Measurements from ENCODE around the gene PGC. TPM values are rescaled to one million over a fixed set of nuclear protein-coding genes. Genes with fewer than 3 reads are reported as not detected.

The PGC gene
- total RNA-seq, 1 experiment from 2014 or later, result 0.63 TPM

DNA sequence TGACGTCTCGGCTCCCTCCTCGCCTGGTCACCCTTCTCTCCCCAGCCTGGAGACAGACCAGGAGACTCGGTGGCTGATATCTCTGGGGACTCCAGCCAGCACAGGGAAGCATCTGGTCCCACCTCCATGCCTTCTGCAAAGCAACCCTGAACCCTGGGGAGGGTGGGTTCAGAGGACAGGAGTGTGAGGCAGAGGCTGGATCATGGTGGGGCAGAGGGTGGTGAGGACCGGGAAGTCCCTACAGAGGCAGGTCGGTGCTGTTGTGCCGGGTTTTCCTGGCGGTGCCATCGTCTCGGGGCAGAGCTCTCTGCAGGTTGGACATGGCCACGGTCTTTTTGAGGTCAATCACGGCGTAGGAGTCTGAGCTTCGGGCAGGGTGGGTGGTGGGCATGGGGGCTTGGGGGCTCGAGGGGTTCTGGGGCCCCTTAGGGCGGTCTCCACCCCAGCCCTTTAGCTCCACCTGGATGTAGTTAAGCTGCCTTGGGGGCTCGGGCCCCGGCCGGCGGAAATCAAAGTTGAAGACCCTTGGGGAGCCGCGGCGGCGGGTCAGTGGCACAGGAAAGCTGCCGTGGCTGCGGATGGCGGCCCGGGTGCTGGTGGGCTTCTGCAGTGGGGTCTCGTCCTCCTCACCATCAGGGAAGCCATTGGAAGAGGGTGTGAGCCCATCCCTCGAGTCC is 23.3 kb upstream of the PGC start (continued):
- TF ChIP-seq, protein P1, sequence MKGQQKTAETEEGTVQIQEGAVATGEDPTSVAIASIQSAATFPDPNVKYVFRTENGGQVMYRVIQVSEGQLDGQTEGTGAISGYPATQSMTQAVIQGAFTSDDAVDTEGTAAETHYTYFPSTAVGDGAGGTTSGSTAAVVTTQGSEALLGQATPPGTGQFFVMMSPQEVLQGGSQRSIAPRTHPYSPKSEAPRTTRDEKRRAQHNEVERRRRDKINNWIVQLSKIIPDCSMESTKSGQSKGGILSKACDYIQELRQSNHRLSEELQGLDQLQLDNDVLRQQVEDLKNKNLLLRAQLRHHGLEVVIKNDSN (CRISPR knock-in tag; IDR thresholded peaks at IDR 0.05), result no peak
- TF ChIP-seq CREM (CRISPR knock-in tag; IDR thresholded peaks at IDR 0.05) (no peak), CREB1 (CRISPR knock-in tag; IDR thresholded peaks at IDR 0.05) (no peak), NR2C2 (CRISPR knock-in tag; IDR thresholded peaks at IDR 0.05) (no peak), OVOL2 (CRISPR knock-in tag; IDR thresholded peaks at IDR 0.05; ENCODE audit: borderline replicate concordance) (no peak)
- TF ChIP-seq, protein P2, sequence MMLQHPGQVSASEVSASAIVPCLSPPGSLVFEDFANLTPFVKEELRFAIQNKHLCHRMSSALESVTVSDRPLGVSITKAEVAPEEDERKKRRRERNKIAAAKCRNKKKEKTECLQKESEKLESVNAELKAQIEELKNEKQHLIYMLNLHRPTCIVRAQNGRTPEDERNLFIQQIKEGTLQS (CRISPR knock-in tag; conservative IDR thresholded peaks at IDR 0.05), result no peak

DNA sequence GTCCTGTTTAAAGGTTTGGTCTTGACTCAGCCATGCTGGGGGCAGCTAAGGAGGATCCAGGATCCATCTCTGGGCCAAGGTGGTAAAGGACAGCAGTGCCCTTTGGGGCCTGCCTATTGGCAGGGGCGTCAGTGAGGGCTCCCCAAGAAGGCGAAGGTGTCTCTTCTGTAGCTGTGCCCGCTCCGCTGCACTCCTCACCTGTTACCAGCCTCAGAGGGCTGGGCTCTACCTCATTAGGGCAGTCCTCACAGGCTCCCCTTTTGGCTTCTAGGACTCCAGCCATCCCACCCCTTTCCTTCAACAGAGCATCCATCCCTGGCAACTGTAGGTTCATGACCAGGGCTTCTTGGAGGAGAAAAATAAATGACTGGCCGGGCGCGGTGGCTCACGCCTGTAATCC is 22.2 kb upstream of the PGC start:
- no peak overlapping the region for H3K27ac Mint-ChIP-seq
- ChIA-PET POLR2A (no interaction called here), CTCF (interaction anchor here (0.7 to 2.3 kb wide), 2 partner anchors 17 to 63 kb away, joined by 3 to 14 read pairs; partner anchors contain the start of gene TOMM6)

DNA sequence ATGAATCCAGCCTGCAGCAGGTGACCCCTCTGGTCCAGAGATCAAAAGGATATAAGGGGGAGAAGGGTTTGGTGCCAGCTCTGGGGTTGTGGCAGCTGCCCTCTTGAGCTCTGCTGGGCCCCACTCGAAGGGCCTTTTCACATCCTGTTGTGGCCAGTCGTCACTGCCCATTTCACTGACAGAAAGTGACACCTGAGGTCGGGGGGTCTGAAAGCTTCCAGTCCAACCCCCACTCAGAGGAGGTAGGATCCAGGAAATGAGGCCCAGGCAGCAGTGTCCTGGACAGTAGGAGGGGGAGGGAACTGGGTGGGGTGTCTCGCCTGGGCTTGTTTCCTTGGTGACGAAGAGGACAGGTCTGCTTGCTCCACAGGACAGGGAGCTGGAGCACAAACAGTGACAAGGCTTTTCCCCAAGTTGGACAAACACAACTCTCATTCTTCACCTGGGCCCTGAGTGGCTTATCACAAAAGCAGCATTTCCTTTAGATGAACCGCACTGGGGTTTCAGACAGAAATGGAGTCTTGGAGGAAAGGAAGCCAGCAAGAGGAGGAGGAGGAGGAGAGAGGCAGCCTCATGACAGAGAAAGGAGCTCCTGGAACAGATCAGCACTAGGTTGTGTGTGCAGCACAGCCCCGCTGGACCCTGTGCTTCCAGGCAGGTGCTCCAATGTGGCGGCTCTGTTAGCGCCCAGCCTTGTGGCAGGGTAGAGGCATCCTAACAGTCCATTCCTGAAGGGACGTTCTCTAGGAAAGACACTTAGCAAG is 21.5 kb upstream of the PGC start:
- H3K36me3 Mint-ChIP-seq, result peaks cover 5% of the 10 kb centered on the region; the same call in 1 of the 2 replicates
- CTCF ChIA-PET, result interaction anchor here (0.7 to 2.3 kb wide), 3 partner anchors 11 to 63 kb away, joined by 3 to 14 read pairs (median 3); partner anchors contain the start of genes FRS3 and TOMM6
- no peak for ATAC-seq
- peaks cover 12% of the 10 kb centered on the region for H3K4me1 Mint-ChIP-seq
- H3K27me3 Mint-ChIP-seq (ENCODE audit: low read depth), result no peaks in the 10 kb centered on the region
- no peak for TF ChIP-seq JUN (CRISPR knock-in tag; IDR thresholded peaks at IDR 0.05)
- TF ChIP-seq, protein P3, sequence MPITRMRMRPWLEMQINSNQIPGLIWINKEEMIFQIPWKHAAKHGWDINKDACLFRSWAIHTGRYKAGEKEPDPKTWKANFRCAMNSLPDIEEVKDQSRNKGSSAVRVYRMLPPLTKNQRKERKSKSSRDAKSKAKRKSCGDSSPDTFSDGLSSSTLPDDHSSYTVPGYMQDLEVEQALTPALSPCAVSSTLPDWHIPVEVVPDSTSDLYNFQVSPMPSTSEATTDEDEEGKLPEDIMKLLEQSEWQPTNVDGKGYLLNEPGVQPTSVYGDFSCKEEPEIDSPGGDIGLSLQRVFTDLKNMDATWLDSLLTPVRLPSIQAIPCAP (CRISPR knock-in tag; IDR thresholded peaks at IDR 0.05), result no peak
- TF ChIP-seq ELF4 (CRISPR knock-in tag; IDR thresholded peaks at IDR 0.05; ENCODE audit: low read depth), result no peak
- TF ChIP-seq NFATC4 (CRISPR knock-in tag; IDR thresholded peaks at IDR 0.05), result no peak
- TF ChIP-seq, protein P4, sequence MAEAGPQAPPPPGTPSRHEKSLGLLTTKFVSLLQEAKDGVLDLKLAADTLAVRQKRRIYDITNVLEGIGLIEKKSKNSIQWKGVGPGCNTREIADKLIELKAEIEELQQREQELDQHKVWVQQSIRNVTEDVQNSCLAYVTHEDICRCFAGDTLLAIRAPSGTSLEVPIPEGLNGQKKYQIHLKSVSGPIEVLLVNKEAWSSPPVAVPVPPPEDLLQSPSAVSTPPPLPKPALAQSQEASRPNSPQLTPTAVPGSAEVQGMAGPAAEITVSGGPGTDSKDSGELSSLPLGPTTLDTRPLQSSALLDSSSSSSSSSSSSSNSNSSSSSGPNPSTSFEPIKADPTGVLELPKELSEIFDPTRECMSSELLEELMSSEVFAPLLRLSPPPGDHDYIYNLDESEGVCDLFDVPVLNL (CRISPR knock-in tag; IDR thresholded peaks at IDR 0.05; ENCODE audit: borderline replicate concordance, low read depth), result no peak
- TF ChIP-seq RELA (CRISPR knock-in tag; IDR thresholded peaks at IDR 0.05; ENCODE audit: borderline replicate concordance), result no peak
- TF ChIP-seq TEAD1 (CRISPR knock-in tag; IDR thresholded peaks at IDR 0.05), result no peak
- TF ChIP-seq EMX1 (CRISPR knock-in tag; IDR thresholded peaks at IDR 0.05), result no peak
- no peak for TF ChIP-seq OVOL2 (CRISPR knock-in tag; IDR thresholded peaks at IDR 0.05; ENCODE audit: borderline replicate concordance)
- TF ChIP-seq, protein P5, sequence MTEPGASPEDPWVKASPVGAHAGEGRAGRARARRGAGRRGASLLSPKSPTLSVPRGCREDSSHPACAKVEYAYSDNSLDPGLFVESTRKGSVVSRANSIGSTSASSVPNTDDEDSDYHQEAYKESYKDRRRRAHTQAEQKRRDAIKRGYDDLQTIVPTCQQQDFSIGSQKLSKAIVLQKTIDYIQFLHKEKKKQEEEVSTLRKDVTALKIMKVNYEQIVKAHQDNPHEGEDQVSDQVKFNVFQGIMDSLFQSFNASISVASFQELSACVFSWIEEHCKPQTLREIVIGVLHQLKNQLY (CRISPR knock-in tag; IDR thresholded peaks at IDR 0.05), result no peak
- H3K27ac Mint-ChIP-seq, result peak overlapping the region; percentile 71; the same call in 1 of the 2 replicates
- no peak for DNase-seq (ENCODE audit: low spot score)
- POLR2A ChIA-PET, result interaction anchor here (0.6 kb wide), 1 partner anchor 20 kb away, joined by 4 read pairs; no protein-coding TSS in a partner anchor
- H3K9me3 Mint-ChIP-seq, result no peaks in the 10 kb centered on the region
- no peak overlapping the region for H3K4me3 Mint-ChIP-seq

More for the DNA sequence above, 22.2 kb upstream of the PGC start:
- DNase-seq (ENCODE audit: low spot score) (no peak), ATAC-seq (no peak)
- Mint-ChIP-seq H3K27me3 (ENCODE audit: low read depth) (no peaks in the 10 kb centered on the region), H3K4me3 (no peak overlapping the region), H3K36me3 (peaks cover 8% of the 10 kb centered on the region; the same call in 1 of the 2 replicates), H3K4me1 (peaks cover 12% of the 10 kb centered on the region), H3K9me3 (no peaks in the 10 kb centered on the region)
- TF ChIP-seq, protein P1 (CRISPR knock-in tag; IDR thresholded peaks at IDR 0.05), result no peak
- no peak for TF ChIP-seq FOXJ3 (CRISPR knock-in tag; IDR thresholded peaks at IDR 0.05; ENCODE audit: borderline replicate concordance)
- TF ChIP-seq IRF2 (CRISPR knock-in tag; IDR thresholded peaks at IDR 0.05; ENCODE audit: borderline replicate concordance, low read depth), result no peak
- TF ChIP-seq ZNF121 (CRISPR knock-in tag; IDR thresholded peaks at IDR 0.05), result no peak
- no peak for TF ChIP-seq TEAD4 (CRISPR knock-in tag; IDR thresholded peaks at IDR 0.05)
- no peak for TF ChIP-seq RORB (CRISPR knock-in tag; IDR thresholded peaks at IDR 0.05)
- TF ChIP-seq SP1 (CRISPR knock-in tag; conservative IDR thresholded peaks at IDR 0.05), result no peak
- TF ChIP-seq GRHL2 (CRISPR knock-in tag; IDR thresholded peaks at IDR 0.05; ENCODE audit: insufficient replicate concordance, severe bottlenecking), result no peak
- TF ChIP-seq TEAD1 (CRISPR knock-in tag; IDR thresholded peaks at IDR 0.05), result no peak
- TF ChIP-seq, protein P6, sequence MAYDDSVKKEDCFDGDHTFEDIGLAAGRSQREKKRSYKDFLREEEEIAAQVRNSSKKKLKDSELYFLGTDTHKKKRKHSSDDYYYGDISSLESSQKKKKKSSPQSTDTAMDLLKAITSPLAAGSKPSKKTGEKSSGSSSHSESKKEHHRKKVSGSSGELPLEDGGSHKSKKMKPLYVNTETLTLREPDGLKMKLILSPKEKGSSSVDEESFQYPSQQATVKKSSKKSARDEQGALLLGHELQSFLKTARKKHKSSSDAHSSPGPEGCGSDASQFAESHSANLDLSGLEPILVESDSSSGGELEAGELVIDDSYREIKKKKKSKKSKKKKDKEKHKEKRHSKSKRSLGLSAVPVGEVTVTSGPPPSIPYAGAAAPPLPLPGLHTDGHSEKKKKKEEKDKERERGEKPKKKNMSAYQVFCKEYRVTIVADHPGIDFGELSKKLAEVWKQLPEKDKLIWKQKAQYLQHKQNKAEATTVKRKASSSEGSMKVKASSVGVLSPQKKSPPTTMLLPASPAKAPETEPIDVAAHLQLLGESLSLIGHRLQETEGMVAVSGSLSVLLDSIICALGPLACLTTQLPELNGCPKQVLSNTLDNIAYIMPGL (CRISPR knock-in tag; IDR thresholded peaks at IDR 0.05), result no peak
